ENCODE data around the gene HP1BP3. TPM values are rescaled to one million over a fixed set of nuclear protein-coding genes. Genes with fewer than 3 reads are reported as not detected.

Gene HP1BP3
- polyA plus RNA-seq, 5 donors, result 280 to 430 (median 419) TPM

- DNase-seq, result peak; percentile 80 to 81
Measured at GRCh38 chr1:20696397-20697333, 90.4 kb downstream of the HP1BP3 start.

GRCh38 chr1:20695515-20695914, 91.6 kb downstream of the HP1BP3 start:
- no peak for DNase-seq

GRCh38 chr1:20693623-20694022, 93.5 kb downstream of the HP1BP3 start:
- no peak for DNase-seq

Other genes with a start within 250 kb of the HP1BP3 start
- 1 to 10 TPM in 1 of 5 donors, under 1 TPM in 4; 0.33 to 1.3 (median 0.37) TPM for gene FAM43B, start 234.7 kb downstream of the HP1BP3 start, polyA plus RNA-seq (ENCODE audit: insufficient read depth in 1 of 5, insufficient read length in 5 of 5, low replicate concordance in 1 of 5)
- gene CDA, start 198.2 kb downstream of the HP1BP3 start, polyA plus RNA-seq (ENCODE audit: insufficient read depth in 1 of 5, insufficient read length in 5 of 5, low replicate concordance in 1 of 5), result 1 to 10 TPM in 1 of 5 donors, under 1 TPM in 4; 0.47 to 1.2 (median 0.61) TPM
- gene PINK1, start 153.8 kb downstream of the HP1BP3 start, polyA plus RNA-seq (ENCODE audit: insufficient read depth in 1 of 5, insufficient read length in 5 of 5, low replicate concordance in 1 of 5), result 10 to 100 TPM; 32.0 to 36.5 (median 34.0) TPM
- 100 to 1,000 TPM; 210 to 229 (median 215) TPM for gene DDOST, start 125.9 kb downstream of the HP1BP3 start, polyA plus RNA-seq (ENCODE audit: insufficient read depth in 1 of 5, insufficient read length in 5 of 5, low replicate concordance in 1 of 5)
- 10 to 100 TPM in 2 of 5 donors, 1 to 10 TPM in 3; 5.5 to 12.1 (median 8.4) TPM for gene KIF17, start 69.3 kb downstream of the HP1BP3 start, polyA plus RNA-seq (ENCODE audit: insufficient read depth in 1 of 5, insufficient read length in 5 of 5, low replicate concordance in 1 of 5)
- gene SH2D5, start 54.6 kb downstream of the HP1BP3 start, polyA plus RNA-seq (ENCODE audit: insufficient read depth in 1 of 5, insufficient read length in 5 of 5, low replicate concordance in 1 of 5), result under 1 TPM in 3 of 5 donors, not detected in 2; 0.05 to 0.19 (median 0.10) TPM

All from right lung (tissue), 5 donors.